Epithelial cell of esophagus (primary cell): ENCODE measurements around the gene OR1I1.

ENCODE experiments used
- DNase-seq: peaks from one replicate; pipeline ENCODE4 v3.0.0; 2010; ENCODE audit warnings: low read depth
- H3K4me3 ChIP-seq: 2 replicates; pipeline ENCODE4 v1.5.1; 2011; ENCODE audit warnings: mild to moderate bottlenecking, low read length, control low read depth
- CTCF ChIP-seq: IDR thresholded peaks from 2 replicates; pipeline ENCODE4 v1.5.1; 2011; ENCODE audit warnings: low read depth, mild to moderate bottlenecking, low read length, control low read depth, inconsistent platforms; ENCODE audit not compliant: insufficient read depth; ENCODE audit errors: missing control alignments

Gene OR1I1

GRCh38 chr19:15107061-15108010, 25.3 kb downstream of the OR1I1 start, which contains the start of gene SYDE1:
TSS of gene SYDE1 (plus strand) at chr19:15107401. CDS start at chr19:15107434, 33 bp downstream.
- no peak for DNase-seq

GRCh38 chr19:15108145-15108844, 26.3 kb downstream of the OR1I1 start:
- DNase-seq, result no peak
- peak overlapping the region; percentile 45 for H3K4me3 ChIP-seq
- no peak for TF ChIP-seq CTCF

More at GRCh38 chr19:15107061-15108010, 25.3 kb downstream of the OR1I1 start, which contains the start of gene SYDE1:
- no peak for TF ChIP-seq CTCF
- H3K4me3 ChIP-seq, result peak within 1 kb of the TSS; percentile 50

- H3K4me3 ChIP-seq, result no peak overlapping the region
- DNase-seq, result no peak
- TF ChIP-seq CTCF, result no peak
These were observed 27.1 kb downstream of the OR1I1 start for GRCh38 chr19:15108845-15109767.

- no peak for TF ChIP-seq CTCF
- no peak for DNase-seq
- H3K4me3 ChIP-seq, result no peak overlapping the region
These were observed 27.9 kb downstream of the OR1I1 start for GRCh38 chr19:15109768-15110417.

GRCh38 chr19:15110418-15110815, 28.4 kb downstream of the OR1I1 start:
- no peak for DNase-seq
- no peak for TF ChIP-seq CTCF
- H3K4me3 ChIP-seq, result no peak overlapping the region

- no peak for TF ChIP-seq CTCF
- H3K4me3 ChIP-seq, result no peak overlapping the region
These were observed 29.7 kb downstream of the OR1I1 start for GRCh38 chr19:15111758-15112157.

More at GRCh38 chr19:15111758-15112157, 29.7 kb downstream of the OR1I1 start:
- no peak for DNase-seq
